Measurements from ENCODE around the gene FMN1.

FMN1 gene
- total RNA-seq, result 0.24 to 51.7 (median 2.1) reads per million in 4 donors

GRCh38 chr15:33194704-33195670 lies at the start of gene FMN1:
TSS of gene FMN1 (minus strand) at chr15:33194714. CDS start at chr15:33154914, 39,800 bp downstream.
- peak; percentile 78 to 90 (median 87) for DNase-seq

GRCh38 chr15:33243869-33244268 lies 49.4 kb upstream of the FMN1 start:
- no peak for DNase-seq

GRCh38 chr15:33243393-33243792 lies 48.9 kb upstream of the FMN1 start:
- DNase-seq, result no peak

- no peak for DNase-seq
Observed at GRCh38 chr15:33242669-33243191, 48.2 kb upstream of the FMN1 start.

- no peak for DNase-seq
Observed at GRCh38 chr15:33242165-33242564, 47.7 kb upstream of the FMN1 start.

GRCh38 chr15:33236841-33237509 lies 42.5 kb upstream of the FMN1 start:
- DNase-seq, result no peak

- DNase-seq, result no peak
Observed at GRCh38 chr15:33234020-33234461, 39.5 kb upstream of the FMN1 start.

- DNase-seq, result peak; percentile 27 to 79 (median 58)
Observed at GRCh38 chr15:33226559-33227181, 32.2 kb upstream of the FMN1 start.

GRCh38 chr15:33218071-33218491 lies 23.6 kb upstream of the FMN1 start:
- no peak for DNase-seq

- no peak for DNase-seq
Observed at GRCh38 chr15:33215941-33216872, 21.7 kb upstream of the FMN1 start.

- DNase-seq, result no peak
Observed at GRCh38 chr15:33211176-33211808, 16.8 kb upstream of the FMN1 start.

GRCh38 chr15:33209575-33210481 lies 15.3 kb upstream of the FMN1 start:
- DNase-seq, result no peak

GRCh38 chr15:33207646-33208045 lies 13.1 kb upstream of the FMN1 start:
- no peak for DNase-seq

GRCh38 chr15:33206366-33206765 lies 11.9 kb upstream of the FMN1 start:
- DNase-seq, result no peak

- DNase-seq, result no peak
Observed at GRCh38 chr15:33204926-33205325, 10.4 kb upstream of the FMN1 start.

- no peak for DNase-seq
Observed at GRCh38 chr15:33204087-33204486, 9.6 kb upstream of the FMN1 start.

GRCh38 chr15:33201491-33202231 lies 7.1 kb upstream of the FMN1 start:
- peak in 4 of 5 donors; percentile 8 to 75 (median 16) for DNase-seq

- DNase-seq, result no peak
Observed at GRCh38 chr15:33200903-33201302, 6.4 kb upstream of the FMN1 start.

GRCh38 chr15:33200444-33200843 lies 5.9 kb upstream of the FMN1 start:
- DNase-seq, result no peak
